Uterus (tissue), 2 donors: ENCODE measurements around the gene KCTD19.

Source experiments
- CTCF ChIP-seq, 4 experiments: fragments of 200-600 bp in 2 of 4; fragments of 450-650 bp in 2 of 4; sonication (generic) in 2 of 4; IDR thresholded peaks; one replicate each; pipeline ENCODE4 v1.5.1; 2016 to 2019; ENCODE audit warnings: antibody characterized with exemption in 4 of 4, mild to moderate bottlenecking in 2 of 4, moderate library complexity in 1 of 4
- POLR2A ChIP-seq, 2 donors: fragments of 450-650 bp; IDR thresholded peaks; one replicate each; pipeline ENCODE4 v1.6.1; 2016; ENCODE audit warnings: antibody characterized with exemption in 2 of 2, mild to moderate bottlenecking in 1 of 2, moderate library complexity in 1 of 2

- TF ChIP-seq CTCF (IDR thresholded peaks at IDR 0.05): no peak
- no peak for TF ChIP-seq POLR2A (IDR thresholded peaks at IDR 0.05)
These were observed 61.7 kb downstream of the KCTD19 start for GRCh38 chr16:67264866-67265265.
